RWPE2 (cell line): ENCODE results near the gene STRADB.
"Not testable (repeated sequence)": the region's sequence is repeated elsewhere in the genome, so short reads cannot be mapped to it uniquely, and the experiment has no call there.

Experiments
- ATAC-seq: fragments of 200-7000 bp; cut with Tn5 transposase; 3 replicates; pipeline ENCODE4 v1.9.1; 2021; ENCODE audit warnings: low read depth
- DNase-seq: peaks from one replicate; pipeline ENCODE4 v3.0.0-alpha.2; 2020; ENCODE audit warnings: low spot score
- H3K27ac ChIP-seq: fragments of 450-650 bp; 2 replicates; pipeline ENCODE4 v1.5.1; 2017; ENCODE audit warnings: mild to moderate bottlenecking; ENCODE audit not compliant: poor library complexity, severe bottlenecking
- H3K27me3 ChIP-seq: fragments of 250-450 bp; sonication (Bioruptor Pico); 2 replicates; pipeline ENCODE4 v1.5.1; 2021; ENCODE audit warnings: mild to moderate bottlenecking, moderate library complexity; ENCODE audit not compliant: insufficient read depth, poor library complexity, severe bottlenecking
- H3K36me3 ChIP-seq: fragments of 250-450 bp; sonication (Bioruptor Pico); 2 replicates; pipeline ENCODE4 v1.5.1; 2020; ENCODE audit warnings: low read depth, mild to moderate bottlenecking, moderate library complexity
- H3K4me1 ChIP-seq: fragments of 250-450 bp; sonication (Bioruptor Pico); 2 replicates; pipeline ENCODE4 v1.5.1; 2021; ENCODE audit warnings: mild to moderate bottlenecking, moderate library complexity; ENCODE audit not compliant: insufficient read depth, poor library complexity, severe bottlenecking
- H3K4me3 ChIP-seq: fragments of 250-450 bp; sonication (Bioruptor Pico); 2 replicates; pipeline ENCODE4 v1.5.1; 2021; ENCODE audit warnings: mild to moderate bottlenecking, moderate library complexity; ENCODE audit not compliant: severe bottlenecking
- H3K9me3 ChIP-seq: fragments of 250-450 bp; sonication (Bioruptor Pico); 2 replicates; pipeline ENCODE4 v1.5.1; 2021; ENCODE audit warnings: mild to moderate bottlenecking, moderate library complexity; ENCODE audit not compliant: severe bottlenecking
- CTCF ChIP-seq: fragments of 450-650 bp; IDR thresholded peaks from one replicate; pipeline ENCODE4 v1.5.1; 2017; ENCODE audit warnings: mild to moderate bottlenecking, moderate library complexity; ENCODE audit not compliant: poor library complexity, severe bottlenecking

Gene STRADB

GRCh38 chr2:201436141-201436540, 15.4 kb upstream of the STRADB start:
- Histone ChIP-seq H3K36me3 (peaks cover 2% of the 10 kb centered on the region), H3K4me1 (peaks cover 26% of the 10 kb centered on the region), H3K27me3 (no peaks in the 10 kb centered on the region), H3K27ac (no peak overlapping the region), H3K9me3 (no peaks in the 10 kb centered on the region), H3K4me3 (no peak overlapping the region)
- no peak for TF ChIP-seq CTCF
- DNase-seq (no peak), ATAC-seq (no peak)

- H3K27ac ChIP-seq, H3K27me3 ChIP-seq, H3K9me3 ChIP-seq, DNase-seq, H3K4me1 ChIP-seq, H3K4me3 ChIP-seq, H3K36me3 ChIP-seq, ATAC-seq: not testable (repeated sequence)
These were observed 12.1 kb upstream of the STRADB start for GRCh38 chr2:201439336-201439922.

- Histone ChIP-seq H3K4me3 (no peak overlapping the region), H3K9me3 (no peaks in the 10 kb centered on the region), H3K36me3 (peaks cover 3% of the 10 kb centered on the region; the same call in 1 of the 2 replicates), H3K4me1 (peaks cover 7% of the 10 kb centered on the region), H3K27ac (no peak overlapping the region), H3K27me3 (no peaks in the 10 kb centered on the region)
- TF ChIP-seq CTCF = no peak
- DNase-seq = no peak
- ATAC-seq = peak; percentile 49
These were observed 11.4 kb upstream of the STRADB start for GRCh38 chr2:201440182-201440581.

GRCh38 chr2:201441409-201441808, 10.1 kb upstream of the STRADB start:
- Histone ChIP-seq H3K27me3 (no peaks in the 10 kb centered on the region), H3K27ac (no peak overlapping the region), H3K4me3 (no peak overlapping the region), H3K4me1 (peaks cover 7% of the 10 kb centered on the region), H3K9me3 (no peaks in the 10 kb centered on the region), H3K36me3 (peaks cover 3% of the 10 kb centered on the region; the same call in 1 of the 2 replicates)
- DNase-seq = no peak
- no peak for TF ChIP-seq CTCF
- ATAC-seq = no peak

GRCh38 chr2:201444746-201445465, 6.6 kb upstream of the STRADB start:
- H3K9me3 ChIP-seq = no peaks in the 10 kb centered on the region
- DNase-seq (no peak), ATAC-seq (no peak)
- no peak overlapping the region for H3K4me3 ChIP-seq
- peaks cover 7% of the 10 kb centered on the region for H3K4me1 ChIP-seq
- H3K27me3 ChIP-seq = no peaks in the 10 kb centered on the region
- TF ChIP-seq CTCF = no peak
- peaks cover 13% of the 10 kb centered on the region for H3K36me3 ChIP-seq
- no peak overlapping the region for H3K27ac ChIP-seq
